ENCODE results near the gene DTX1. TPM values are rescaled to one million over a fixed set of nuclear protein-coding genes. Genes with fewer than 3 reads are reported as not detected.
A peak's percentile ranks its signal among the peaks of the same experiment; 100 is the strongest.

Gene DTX1
- total and polyA plus RNA-seq, 5 experiments from 2014 or later, result 0.09 to 4.1 (median 1.5) TPM

DNA sequence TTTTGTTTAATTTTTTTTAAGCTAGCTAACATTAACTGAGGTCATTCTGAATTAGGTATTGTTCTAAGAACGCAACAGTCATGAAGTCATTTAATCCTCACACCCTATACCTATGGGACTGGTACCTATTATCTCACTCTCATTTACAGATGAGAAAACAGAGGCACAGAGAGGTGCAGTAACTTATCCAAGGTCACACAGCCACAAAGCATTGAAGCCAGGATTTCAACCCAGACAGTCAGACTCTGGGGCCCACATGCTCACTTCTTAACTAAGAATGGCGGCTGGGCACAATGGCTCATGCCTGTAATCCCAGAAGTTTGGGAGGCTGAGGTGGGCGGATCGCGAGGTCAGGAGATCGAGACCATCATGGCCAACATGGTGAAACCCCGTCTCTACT lies 15.0 kb upstream of the DTX1 start:
- Mint-ChIP-seq H3K36me3 (no peaks in the 10 kb centered on the region), H3K4me1 (peaks cover 0 to 8% (median under 1%) of the 10 kb centered on the region in 4 donors), H3K9me3 (no peaks in the 10 kb centered on the region), H3K27ac (no peak overlapping the region), H3K4me3 (no peak overlapping the region), H3K27me3 (peaks cover 0 to 15% (median 8%) of the 10 kb centered on the region in 5 donors)
- POLR2A ChIA-PET, result no interaction called here
- DNase-seq (no peak), ATAC-seq (no peak)

DNA sequence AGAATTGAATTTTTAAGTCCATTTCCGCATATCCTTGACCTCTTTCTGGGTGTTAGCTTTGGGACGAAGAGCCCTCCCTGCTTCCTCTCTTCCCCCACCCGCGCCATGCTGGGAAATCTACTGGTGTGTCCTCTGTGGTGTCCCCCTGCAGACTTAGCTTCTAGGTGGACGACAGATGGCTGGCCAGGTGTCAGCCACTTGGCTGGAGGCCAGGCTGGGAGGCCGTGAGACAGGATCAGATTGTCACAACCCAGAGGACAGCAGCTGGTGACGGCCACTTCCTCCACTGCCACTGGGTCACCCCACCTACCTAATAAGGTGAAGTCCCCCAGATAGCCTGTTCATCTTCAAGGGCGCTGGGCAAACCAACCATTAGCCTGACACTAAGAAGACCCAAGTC lies 13.3 kb upstream of the DTX1 start:
- peaks cover 0 to 15% (median 8%) of the 10 kb centered on the region in 5 donors for H3K27me3 Mint-ChIP-seq
- H3K27ac Mint-ChIP-seq, result no peak overlapping the region
- H3K36me3 Mint-ChIP-seq, result no peaks in the 10 kb centered on the region
- DNase-seq, result no peak
- H3K9me3 Mint-ChIP-seq, result no peaks in the 10 kb centered on the region
- H3K4me1 Mint-ChIP-seq, result peaks cover 0 to 8% (median 2%) of the 10 kb centered on the region in 4 donors
- POLR2A ChIA-PET, result no interaction called here
- H3K4me3 Mint-ChIP-seq, result no peak overlapping the region
- ATAC-seq, result no peak

DNA sequence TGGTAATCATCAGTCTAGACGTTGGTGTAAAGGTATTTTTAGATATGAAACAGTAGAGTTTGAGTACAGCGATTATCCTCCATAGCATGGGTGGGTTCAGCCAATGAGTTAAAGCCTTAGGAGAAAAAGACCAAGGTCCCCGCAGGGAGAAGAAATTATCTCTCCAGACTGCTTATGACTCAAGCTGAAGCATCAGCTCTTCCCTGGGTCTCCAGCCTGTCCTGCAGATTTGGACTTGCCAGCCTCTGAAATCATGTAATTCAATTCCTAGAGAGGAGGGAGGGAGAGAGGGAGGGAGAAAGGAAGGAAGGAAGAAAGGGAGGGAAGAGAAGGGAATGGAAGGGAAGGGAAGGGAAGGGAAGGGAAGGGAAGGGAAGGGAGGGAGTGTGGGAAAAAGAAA lies 12.0 kb upstream of the DTX1 start:
- DNase-seq (no peak), ATAC-seq (no peak)
- Mint-ChIP-seq H3K27ac (no peak overlapping the region), H3K36me3 (no peaks in the 10 kb centered on the region), H3K4me3 (no peak overlapping the region), H3K27me3 (peaks cover 0 to 15% (median 8%) of the 10 kb centered on the region in 5 donors), H3K9me3 (no peaks in the 10 kb centered on the region), H3K4me1 (peaks cover 7 to 19% (median 12%) of the 10 kb centered on the region in 4 donors)
- POLR2A ChIA-PET, result no interaction called here

DNA sequence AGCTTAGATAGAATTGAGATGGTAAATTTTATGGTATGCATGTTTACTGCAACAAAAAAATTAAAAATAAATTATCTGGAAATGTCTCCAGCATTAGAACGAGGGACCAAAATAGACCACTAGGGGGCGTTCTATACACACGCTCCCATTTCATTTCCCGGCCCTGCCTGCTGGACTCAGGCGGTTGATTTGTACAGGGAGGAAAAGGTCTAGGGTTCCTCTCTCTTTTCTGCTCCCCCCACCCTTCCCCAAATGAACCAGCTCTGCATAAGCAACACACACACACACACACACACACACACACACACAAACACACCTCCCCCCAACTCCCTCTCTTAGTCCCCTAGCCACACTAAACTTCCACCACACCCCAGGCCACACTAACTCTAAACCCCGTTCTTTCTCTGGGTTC lies 7.8 kb upstream of the DTX1 start:
- no peaks in the 10 kb centered on the region for H3K36me3 Mint-ChIP-seq
- peaks cover 0 to 7% (median 5%) of the 10 kb centered on the region in 5 donors for H3K27me3 Mint-ChIP-seq
- ATAC-seq, result peak; percentile 75 to 80
- H3K27ac Mint-ChIP-seq, result peak overlapping the region in 1 of 10 donors; percentile 51
- H3K4me3 Mint-ChIP-seq, result peak overlapping the region in 1 of 10 donors; percentile 57
- peak; percentile 29 to 80 (median 59) for DNase-seq
- POLR2A ChIA-PET, result interaction anchor here (0.7 to 0.8 kb wide), 2 partner anchors 9 to 69 kb away, joined by 3 to 6 read pairs; no protein-coding TSS in a partner anchor
- H3K4me1 Mint-ChIP-seq, result peaks cover 17 to 46% (median 34%) of the 10 kb centered on the region in 4 donors
- no peaks in the 10 kb centered on the region for H3K9me3 Mint-ChIP-seq

DNA sequence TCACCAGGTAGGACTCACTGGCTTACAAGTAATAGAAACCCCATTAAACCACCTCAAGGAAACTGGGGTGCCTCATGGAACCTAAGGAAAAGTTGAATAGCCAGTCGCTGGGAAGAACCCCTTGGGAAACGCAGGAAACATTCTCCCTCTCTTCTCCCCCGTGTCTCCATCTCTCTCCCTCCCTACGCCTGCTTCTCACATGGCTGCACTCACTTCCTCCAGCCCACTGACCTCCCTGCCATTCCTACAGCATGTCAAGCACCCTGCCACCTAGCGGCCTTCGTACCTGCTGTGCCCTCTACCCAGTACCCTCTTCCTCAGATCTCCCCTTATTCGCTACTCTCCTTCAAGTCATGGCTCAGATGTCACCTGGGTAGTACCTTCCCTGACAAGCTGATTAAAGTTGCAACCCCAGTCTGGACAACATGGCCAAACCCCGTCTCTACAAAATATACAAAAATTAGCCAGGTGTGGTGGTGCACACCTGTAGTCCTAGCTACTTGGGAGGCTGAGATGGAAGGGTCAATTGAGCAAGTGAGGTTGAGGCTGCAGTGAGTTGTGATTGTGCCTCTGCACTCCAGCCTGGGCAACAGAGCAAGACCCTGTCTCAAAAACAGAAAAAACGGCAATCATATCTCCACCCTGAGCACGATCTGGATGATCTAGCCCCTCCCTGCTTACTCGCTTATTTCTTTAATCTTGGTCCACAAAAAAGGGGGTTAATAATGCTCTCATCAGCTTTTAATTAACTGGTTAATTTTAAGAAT lies 6.4 kb upstream of the DTX1 start:
- no peaks in the 10 kb centered on the region for H3K36me3 Mint-ChIP-seq
- POLR2A ChIA-PET, result interaction anchor here (1.0 kb wide), 1 partner anchor 125 kb away, joined by 4 read pairs; no protein-coding TSS in a partner anchor
- H3K4me1 Mint-ChIP-seq, result peaks cover 17 to 54% (median 38%) of the 10 kb centered on the region in 4 donors
- peaks cover 0 to under 1% (median 0%) of the 10 kb centered on the region in 5 donors for H3K27me3 Mint-ChIP-seq
- H3K27ac Mint-ChIP-seq, result peak overlapping the region in 3 of 10 donors; percentile 39 to 49 (median 41)
- ATAC-seq (no peak), DNase-seq (no peak)
- H3K9me3 Mint-ChIP-seq, result no peaks in the 10 kb centered on the region
- H3K4me3 Mint-ChIP-seq, result peak overlapping the region in 1 of 10 donors; percentile 34

DNA sequence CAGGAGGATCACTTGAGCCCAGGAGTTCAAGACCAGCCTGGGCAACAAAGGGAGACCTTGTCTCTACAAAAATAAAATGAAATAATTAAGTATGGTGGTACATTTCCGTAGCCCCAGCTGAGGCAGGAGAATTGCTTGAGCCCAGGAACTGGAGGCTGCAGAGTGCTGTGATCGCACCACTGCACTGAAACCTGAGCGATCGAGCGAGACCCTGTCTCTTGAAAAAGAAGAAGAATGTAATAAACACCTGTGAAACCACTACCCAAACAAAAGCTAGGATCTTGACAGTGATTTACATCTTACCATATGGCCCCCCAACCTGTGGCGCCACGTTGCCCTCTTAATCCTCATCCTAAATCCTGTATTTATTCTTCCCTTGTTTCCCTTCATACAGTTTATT lies 5.7 kb upstream of the DTX1 start:
- ATAC-seq (no peak), DNase-seq (no peak)
- Mint-ChIP-seq H3K9me3 (no peaks in the 10 kb centered on the region), H3K27ac (peak overlapping the region in 3 of 10 donors; percentile 41 to 56 (median 49)), H3K27me3 (peaks cover 0 to 2% (median 0%) of the 10 kb centered on the region in 5 donors), H3K4me3 (no peak overlapping the region), H3K4me1 (peaks cover 15 to 56% (median 41%) of the 10 kb centered on the region in 4 donors), H3K36me3 (no peaks in the 10 kb centered on the region)
- POLR2A ChIA-PET, result interaction anchor here (1.0 kb wide), 1 partner anchor 125 kb away, joined by 4 read pairs; no protein-coding TSS in a partner anchor

DNA sequence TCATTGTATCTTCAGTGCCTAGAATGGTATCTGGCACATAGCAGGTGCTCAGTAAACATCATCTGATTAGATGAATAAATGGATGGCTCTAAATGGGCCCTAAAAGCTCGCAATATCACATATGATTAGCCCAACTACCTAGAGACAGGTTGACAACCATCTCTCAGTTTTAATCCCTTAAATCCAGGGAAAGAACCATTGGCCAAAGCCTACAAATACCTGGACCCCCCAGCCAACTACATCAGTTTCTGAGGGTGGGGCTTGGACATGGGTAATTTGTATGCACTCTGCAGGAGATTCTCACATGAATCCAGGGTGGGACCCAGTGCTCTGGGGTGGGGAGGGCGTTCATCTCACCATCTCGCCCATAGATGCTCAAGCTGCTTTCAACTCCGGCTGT lies 4.8 kb upstream of the DTX1 start:
- DNase-seq (no peak), ATAC-seq (no peak)
- H3K27me3 Mint-ChIP-seq, result peaks cover 0 to 2% (median 0%) of the 10 kb centered on the region in 5 donors
- POLR2A ChIA-PET, result no interaction called here
- peak overlapping the region in 2 of 10 donors; percentile 10 to 53 for H3K27ac Mint-ChIP-seq
- no peaks in the 10 kb centered on the region for H3K36me3 Mint-ChIP-seq
- peaks cover 18 to 62% (median 46%) of the 10 kb centered on the region in 4 donors for H3K4me1 Mint-ChIP-seq
- no peaks in the 10 kb centered on the region for H3K9me3 Mint-ChIP-seq
- no peak overlapping the region for H3K4me3 Mint-ChIP-seq

DNA sequence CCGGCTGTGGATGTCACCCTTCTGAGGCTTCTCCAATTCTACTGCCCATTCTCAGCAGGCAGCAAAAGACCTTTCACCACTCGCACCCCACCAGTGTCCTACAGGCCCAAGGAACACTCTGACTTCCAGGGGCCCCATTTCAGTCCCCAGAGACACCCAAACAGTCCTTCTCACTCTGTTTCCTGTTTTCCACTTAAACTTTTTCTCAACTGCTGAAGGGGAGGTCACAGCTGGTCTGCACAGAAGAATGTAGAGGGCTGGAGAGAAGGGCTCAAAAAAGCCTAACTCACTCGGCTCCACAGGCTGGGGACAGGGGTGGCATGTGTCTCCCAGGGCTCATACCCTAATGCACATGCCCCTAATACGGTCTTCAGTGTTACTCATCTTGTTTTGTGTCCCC lies 4.2 kb upstream of the DTX1 start:
- peak overlapping the region in 5 of 10 donors; percentile 10 to 53 (median 22) for H3K27ac Mint-ChIP-seq
- ATAC-seq (no peak), DNase-seq (no peak)
- POLR2A ChIA-PET, result no interaction called here
- H3K4me3 Mint-ChIP-seq, result no peak overlapping the region
- peaks cover 18 to 62% (median 46%) of the 10 kb centered on the region in 4 donors for H3K4me1 Mint-ChIP-seq
- H3K27me3 Mint-ChIP-seq, result peaks cover 0 to 2% (median 0%) of the 10 kb centered on the region in 5 donors
- no peaks in the 10 kb centered on the region for H3K36me3 Mint-ChIP-seq
- no peaks in the 10 kb centered on the region for H3K9me3 Mint-ChIP-seq

DNA sequence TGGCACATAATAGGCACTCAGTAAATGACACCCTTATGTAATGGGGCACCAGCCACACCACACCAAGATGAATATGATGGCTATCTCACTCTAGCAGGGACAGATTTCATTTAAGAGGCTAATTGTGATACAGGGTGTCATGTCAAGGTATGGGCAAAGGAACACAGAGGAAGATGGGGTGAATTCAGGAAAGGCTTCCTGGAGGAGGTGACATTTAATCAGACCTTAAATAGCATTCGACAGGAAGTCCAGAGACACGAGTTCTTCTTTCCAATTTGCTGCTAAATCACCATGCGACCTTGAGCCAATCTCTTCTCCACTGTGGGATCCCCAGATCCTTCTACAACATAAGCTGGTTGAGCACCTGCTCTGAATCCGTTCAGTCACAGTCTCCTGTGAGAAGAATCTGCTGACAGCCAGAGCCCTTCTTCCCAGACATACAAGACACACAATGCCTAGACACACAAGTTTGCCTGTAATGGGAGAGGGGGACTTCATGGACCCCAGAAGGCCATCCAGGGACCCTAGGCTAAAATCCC lies 1.5 kb upstream of the DTX1 start:
- Mint-ChIP-seq H3K9me3 (no peaks in the 10 kb centered on the region), H3K27me3 (peaks cover 0 to 2% (median 0%) of the 10 kb centered on the region in 5 donors), H3K4me1 (peaks cover 11 to 50% (median 31%) of the 10 kb centered on the region in 4 donors), H3K36me3 (no peaks in the 10 kb centered on the region), H3K27ac (peak overlapping the region in 2 of 10 donors; percentile 4 to 36), H3K4me3 (peak overlapping the region; percentile 7 to 74 (median 60))
- DNase-seq (no peak), ATAC-seq (no peak)
- POLR2A ChIA-PET, result no interaction called here

DNA sequence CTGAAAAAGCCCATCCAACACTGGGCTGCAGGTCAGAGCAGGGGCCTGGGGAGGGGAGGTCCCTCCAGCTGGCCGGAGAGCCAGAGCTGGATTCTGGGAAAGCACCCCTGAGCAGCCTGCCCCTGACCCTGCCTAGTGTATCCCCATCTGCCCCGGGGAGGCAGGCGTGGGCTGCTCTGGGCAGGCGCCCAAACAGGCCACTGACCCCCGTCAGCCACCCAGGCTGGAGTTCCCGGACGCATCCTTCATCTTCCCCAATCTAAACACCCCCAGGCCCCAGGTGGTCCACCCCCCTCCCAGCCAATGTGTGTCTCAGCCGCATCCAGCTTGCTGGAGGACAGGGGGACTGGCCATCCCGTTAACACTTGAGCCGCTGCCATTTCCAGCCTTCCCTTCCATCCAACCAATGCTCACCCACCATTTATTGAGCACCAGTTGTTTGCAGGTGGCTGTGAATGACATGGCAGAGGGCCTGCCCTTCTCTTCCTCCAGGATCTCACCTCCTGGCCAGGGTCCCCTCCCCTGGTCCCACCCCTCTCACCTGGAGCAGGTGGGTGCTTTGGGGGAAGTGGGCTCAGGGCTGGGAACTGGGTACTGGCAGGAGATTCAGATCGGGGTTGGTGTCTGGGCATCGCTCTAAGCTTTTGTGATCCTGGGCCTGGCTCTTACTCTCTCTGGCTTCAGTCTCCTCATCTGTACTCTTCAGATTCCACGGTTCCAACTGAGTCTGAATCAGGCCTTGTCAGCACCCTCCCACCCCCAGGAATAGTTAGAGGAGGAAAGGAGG lies 743 bp upstream of the DTX1 start:
- H3K27ac Mint-ChIP-seq, result peak overlapping the region in 9 of 10 donors; percentile 11 to 77 (median 39)

DNA sequence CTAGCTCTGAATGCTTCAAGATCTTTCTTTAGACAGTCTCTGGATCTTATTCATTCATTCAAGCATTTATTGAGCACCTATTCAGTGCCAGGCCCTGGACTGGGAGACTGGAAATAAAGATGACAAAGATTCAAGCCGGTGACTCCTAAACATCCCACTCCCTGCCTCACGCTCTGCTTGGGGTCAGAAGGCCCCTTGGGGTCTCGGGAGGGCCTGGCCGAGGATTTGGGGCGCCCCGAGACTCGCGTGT lies 224 bp upstream of the DTX1 start:
- POLR2A ChIA-PET, result interaction anchor here (0.7 kb wide), 1 partner anchor 33 kb away, joined by 3 read pairs; no protein-coding TSS in a partner anchor
- peak overlapping the region; percentile 73 to 89 (median 77) for H3K4me3 Mint-ChIP-seq
- no peaks in the 10 kb centered on the region for H3K9me3 Mint-ChIP-seq
- H3K36me3 Mint-ChIP-seq, result peaks cover 0 to 2% (median 0%) of the 10 kb centered on the region in 3 donors
- DNase-seq (no peak), ATAC-seq (no peak)
- H3K27ac Mint-ChIP-seq, result peak overlapping the region in 9 of 10 donors; percentile 11 to 77 (median 39)
- H3K27me3 Mint-ChIP-seq, result peaks cover 0 to 2% (median 0%) of the 10 kb centered on the region in 5 donors
- peaks cover 10 to 38% (median 29%) of the 10 kb centered on the region in 4 donors for H3K4me1 Mint-ChIP-seq

More for the DNA sequence above, 743 bp upstream of the DTX1 start:
- Mint-ChIP-seq H3K36me3 (no peaks in the 10 kb centered on the region), H3K9me3 (no peaks in the 10 kb centered on the region), H3K27me3 (peaks cover 0 to 2% (median 0%) of the 10 kb centered on the region in 5 donors), H3K4me3 (peak overlapping the region; percentile 73 to 89 (median 77)), H3K4me1 (peaks cover 7 to 43% (median 28%) of the 10 kb centered on the region in 4 donors)
- ATAC-seq (no peak), DNase-seq (no peak)
- POLR2A ChIA-PET, result interaction anchor here (0.7 kb wide), 1 partner anchor 33 kb away, joined by 3 read pairs; no protein-coding TSS in a partner anchor

Measured in naive thymus-derived CD8-positive, alpha-beta T cell (primary cell).